GM13977 (cell line): Measurements from ENCODE around the gene FAM76B.

Source experiments
- DNase-seq: peaks from one replicate; pipeline ENCODE4 v3.0.0; 2012; ENCODE audit warnings: low spot score
- in situ Hi-C: fragments of 300-500 bp; cut with MboI; formaldehyde crosslinking; loops from one replicate; pipeline ENCODE4 v1.12.0; 2022; ENCODE audit warnings: low sequenced_read_pairs, low pct_unique_long_range_greater_than_20kb, mixed read lengths, inconsistent platforms; ENCODE audit not compliant: unreplicated experiment
- TF ChIP-seq, protein P1 (sequence below): IDR thresholded peaks from 2 replicates; pipeline ENCODE4 v1.5.1; 2012; ENCODE audit warnings: mild to moderate bottlenecking, control low read depth; ENCODE audit not compliant: insufficient read depth; ENCODE audit errors: extremely low read depth, missing control alignments

Gene FAM76B

DNA sequence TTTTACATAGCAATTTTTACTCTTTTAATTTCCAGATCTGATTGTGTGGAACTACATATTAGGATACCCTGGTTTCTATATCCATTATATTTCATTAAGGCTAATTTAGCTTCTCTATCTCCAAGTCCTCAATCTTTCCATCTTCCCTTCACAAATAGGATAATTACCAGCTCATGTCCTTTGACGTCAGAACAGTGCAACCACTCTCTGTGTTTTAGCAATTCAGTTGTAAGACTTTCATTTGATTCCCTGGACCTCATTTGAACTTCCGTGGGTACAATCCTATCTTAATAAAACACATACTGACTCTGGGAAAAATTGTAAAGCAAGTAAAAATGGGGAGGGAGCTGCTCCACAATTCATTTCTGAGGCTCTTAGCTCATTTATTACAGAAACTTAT lies 52.8 kb downstream of the FAM76B start:
- DNase-seq, result no peak
- TF ChIP-seq, protein P1, sequence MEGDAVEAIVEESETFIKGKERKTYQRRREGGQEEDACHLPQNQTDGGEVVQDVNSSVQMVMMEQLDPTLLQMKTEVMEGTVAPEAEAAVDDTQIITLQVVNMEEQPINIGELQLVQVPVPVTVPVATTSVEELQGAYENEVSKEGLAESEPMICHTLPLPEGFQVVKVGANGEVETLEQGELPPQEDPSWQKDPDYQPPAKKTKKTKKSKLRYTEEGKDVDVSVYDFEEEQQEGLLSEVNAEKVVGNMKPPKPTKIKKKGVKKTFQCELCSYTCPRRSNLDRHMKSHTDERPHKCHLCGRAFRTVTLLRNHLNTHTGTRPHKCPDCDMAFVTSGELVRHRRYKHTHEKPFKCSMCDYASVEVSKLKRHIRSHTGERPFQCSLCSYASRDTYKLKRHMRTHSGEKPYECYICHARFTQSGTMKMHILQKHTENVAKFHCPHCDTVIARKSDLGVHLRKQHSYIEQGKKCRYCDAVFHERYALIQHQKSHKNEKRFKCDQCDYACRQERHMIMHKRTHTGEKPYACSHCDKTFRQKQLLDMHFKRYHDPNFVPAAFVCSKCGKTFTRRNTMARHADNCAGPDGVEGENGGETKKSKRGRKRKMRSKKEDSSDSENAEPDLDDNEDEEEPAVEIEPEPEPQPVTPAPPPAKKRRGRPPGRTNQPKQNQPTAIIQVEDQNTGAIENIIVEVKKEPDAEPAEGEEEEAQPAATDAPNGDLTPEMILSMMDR, result no peak
- in situ Hi-C loops, result no loop called here

DNA sequence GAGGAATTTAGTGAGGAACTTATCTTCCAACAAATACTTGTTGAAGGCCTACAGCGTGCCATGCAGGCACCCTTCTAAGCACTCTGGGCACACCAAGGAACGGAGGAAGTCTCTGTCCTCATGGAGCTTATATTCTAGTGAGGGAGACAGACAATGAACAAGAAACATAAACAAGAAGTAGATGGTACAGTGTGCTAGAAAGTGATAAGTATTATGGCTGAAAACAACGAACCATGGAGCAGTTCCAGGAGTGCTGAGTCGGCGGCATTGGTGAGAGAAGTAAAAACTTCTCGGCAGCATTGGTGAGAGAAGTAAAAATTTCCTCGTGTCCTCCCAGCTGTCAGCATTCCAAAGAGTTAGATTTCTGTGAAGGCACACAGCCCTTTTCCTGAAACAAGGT lies 53.2 kb downstream of the FAM76B start:
- in situ Hi-C loops, result no loop called here
- no peak for DNase-seq
- TF ChIP-seq, protein P1, result no peak

DNA sequence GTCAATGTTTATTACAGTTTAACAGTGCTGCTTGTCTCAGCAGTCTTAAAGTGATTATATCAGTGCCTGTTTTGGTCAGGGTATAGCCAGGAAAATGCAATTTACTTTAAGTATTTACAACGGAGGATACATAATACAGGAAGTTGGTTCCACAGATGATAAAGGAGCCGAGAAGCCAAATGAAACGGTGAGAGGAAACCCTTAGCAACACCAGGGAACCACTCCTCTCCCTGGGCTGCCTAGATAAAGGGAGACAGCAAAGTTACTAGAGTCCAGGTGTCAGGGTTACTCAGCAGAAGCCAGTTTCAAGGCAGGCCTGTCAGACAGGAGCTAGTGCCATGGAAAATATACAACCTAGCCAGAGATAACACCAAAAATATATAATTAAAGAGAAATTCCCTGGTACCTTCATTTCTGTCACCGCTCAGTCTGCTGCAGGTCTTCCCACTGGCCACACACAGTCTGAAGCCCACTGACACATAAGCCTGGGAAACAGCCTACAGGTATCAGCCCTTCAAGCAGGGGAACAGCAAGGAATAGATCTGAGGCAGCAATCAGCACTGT lies 55.5 kb downstream of the FAM76B start:
- in situ Hi-C loops, result no loop called here
- TF ChIP-seq, protein P1, result no peak
- no peak for DNase-seq

DNA sequence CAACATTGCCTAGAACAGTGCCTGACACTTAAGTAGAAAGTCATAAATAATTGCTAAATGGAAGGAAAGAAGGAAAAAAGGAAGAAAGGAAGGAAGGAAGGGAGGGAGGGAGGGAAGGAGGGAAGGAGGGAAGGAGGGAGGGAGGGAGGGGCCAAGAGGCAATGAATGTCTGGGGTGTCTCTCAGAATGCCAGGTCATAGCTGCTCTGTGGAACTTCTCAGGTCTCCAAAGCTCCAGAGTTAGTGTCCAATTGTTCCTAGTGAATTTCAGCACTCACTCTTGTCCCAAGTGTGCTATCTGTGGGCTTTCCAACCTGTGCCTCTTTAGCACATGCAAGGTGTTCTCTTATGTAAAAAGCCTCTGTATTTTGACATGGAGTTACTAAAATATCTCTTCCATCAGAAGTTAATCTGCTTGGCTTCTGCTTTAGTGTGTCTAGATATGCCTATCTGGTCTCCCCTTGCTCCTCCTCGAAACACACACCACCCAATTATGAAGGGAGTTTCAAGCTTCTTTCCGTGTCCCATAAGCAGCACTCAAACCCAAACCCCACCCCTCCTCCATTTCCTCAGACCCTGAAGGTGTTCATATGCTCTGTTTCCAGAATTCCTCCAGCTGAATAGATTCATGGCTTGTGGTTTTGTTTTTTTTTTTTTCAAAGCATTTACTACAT lies 56.5 kb downstream of the FAM76B start:
- TF ChIP-seq, protein P1, result no peak
- no peak for DNase-seq
- in situ Hi-C loops, result no loop called here

DNA sequence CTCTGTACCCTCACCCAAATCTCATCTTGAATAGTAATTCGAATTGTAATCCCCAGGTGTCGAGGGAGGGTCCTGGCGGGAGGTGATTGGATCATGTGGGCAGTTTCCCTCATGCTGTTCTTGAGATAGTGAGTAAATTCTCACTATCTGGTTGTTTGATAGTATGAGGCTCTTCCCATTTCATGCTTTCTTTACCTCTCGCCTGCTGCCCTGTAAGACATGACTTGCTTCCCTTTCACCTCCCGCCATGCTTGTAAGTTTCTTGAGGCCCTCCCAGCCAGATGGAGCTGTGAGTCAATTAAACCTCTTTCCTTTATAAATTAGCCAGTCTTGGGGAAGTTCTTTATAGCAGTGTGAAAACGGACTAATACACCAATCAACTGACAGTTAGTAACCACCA lies 60.1 kb downstream of the FAM76B start:
- in situ Hi-C loops, result no loop called here
- no peak for DNase-seq
- TF ChIP-seq, protein P1, result no peak

DNA sequence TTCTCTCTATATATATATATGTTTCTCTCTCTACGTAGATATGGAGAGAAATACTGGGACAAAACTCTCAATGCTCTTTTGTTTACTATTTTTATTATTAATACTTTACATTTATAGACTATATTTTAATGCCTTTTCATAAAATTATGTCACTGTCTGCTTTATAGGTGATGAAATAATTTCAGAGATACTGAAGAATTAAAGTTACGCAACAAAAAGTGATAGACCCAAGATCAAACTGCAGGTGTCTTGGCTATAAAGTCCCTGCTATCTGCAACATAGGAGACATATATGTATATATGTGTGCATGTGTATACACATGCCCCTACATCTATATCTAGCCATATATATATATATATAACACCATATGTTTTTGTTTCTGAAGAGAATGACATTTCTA lies 60.8 kb downstream of the FAM76B start:
- no peak for DNase-seq
- in situ Hi-C loops, result no loop called here
- TF ChIP-seq, protein P1, result no peak

DNA sequence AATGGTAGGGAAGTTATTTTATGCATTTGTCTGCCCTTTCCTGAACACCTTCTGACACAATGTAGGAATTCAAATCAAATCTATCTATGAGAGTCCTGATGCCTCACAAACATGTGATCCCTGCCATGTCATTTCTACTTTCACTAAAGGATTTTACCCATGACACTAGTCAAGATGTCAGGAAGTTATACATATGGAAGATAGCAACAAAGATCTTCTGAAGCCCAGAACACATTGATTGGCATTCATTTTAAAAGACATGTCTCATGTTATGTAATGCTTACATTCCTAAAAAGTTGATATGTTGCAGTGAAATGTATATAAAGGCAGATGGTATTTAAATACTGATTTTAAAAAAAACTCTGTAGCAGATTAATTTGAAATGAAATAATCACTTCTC lies 61.5 kb downstream of the FAM76B start:
- no peak for DNase-seq
- TF ChIP-seq, protein P1, result no peak
- in situ Hi-C loops, result no loop called here
